ENCODE measurements around the gene MLIP. TPM values are rescaled to one million over a fixed set of nuclear protein-coding genes. Genes with fewer than 3 reads are reported as not detected.
A peak's percentile ranks its signal among the peaks of the same experiment; 100 is the strongest.

The MLIP gene
- total RNA-seq, 2 donors from 2014 or later, result not detected

DNA sequence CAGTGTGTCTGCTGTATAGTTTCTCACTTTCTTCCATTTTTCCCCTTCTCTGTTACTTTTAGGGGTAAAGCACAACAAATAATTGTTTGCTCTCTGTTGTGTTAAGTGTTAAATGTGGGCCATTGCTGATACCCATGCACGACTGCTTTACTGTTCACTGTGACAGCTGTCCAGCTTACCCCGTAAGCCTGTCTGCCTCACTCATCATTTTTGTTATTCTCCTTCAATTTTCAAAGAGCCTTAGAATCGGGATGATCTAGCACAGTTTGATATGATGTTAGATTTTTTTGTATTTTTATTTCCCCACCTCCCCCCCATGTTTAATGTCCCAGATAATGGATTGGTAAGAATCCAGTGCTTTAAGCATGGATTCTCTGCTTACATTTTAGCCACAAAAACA lies 41.2 kb upstream of the MLIP start:
- no peak for DNase-seq
- Mint-ChIP-seq H3K27me3 (ENCODE audit: insufficient read depth) (no peaks in the 10 kb centered on the region), H3K36me3 (ENCODE audit: low read depth) (no peaks in the 10 kb centered on the region), H3K9me3 (no peaks in the 10 kb centered on the region), H3K27ac (no peak overlapping the region), H3K4me1 (peaks cover 30% of the 10 kb centered on the region), H3K4me3 (no peak overlapping the region)
- no peaks in the 10 kb centered on the region for H3K36me3 ChIP-seq (ENCODE audit: control insufficient read depth, insufficient read depth, low read length)
- no peak overlapping the region for H3K4me3 ChIP-seq (ENCODE audit: low read length)
- 83 to 89% methylated on average over 1 to 2 of the region's 3 CpGs for WGBS, 2 experiments (ENCODE audit: insufficient coverage in 1 of 2, insufficient read length in 1 of 2)
- H3K27me3 ChIP-seq (ENCODE audit: control insufficient read depth, insufficient read depth, low read length, poor library complexity, severe bottlenecking), result peaks cover 17% of the 10 kb centered on the region
- H3K27ac ChIP-seq (ENCODE audit: low read depth, low read length), result no peak overlapping the region
- H3K4me1 ChIP-seq (ENCODE audit: control insufficient read depth, insufficient read depth, low read length), result no peaks in the 10 kb centered on the region
- H3K9me3 ChIP-seq (ENCODE audit: control insufficient read depth, low read length), result no peaks in the 10 kb centered on the region
- H3K9ac ChIP-seq (ENCODE audit: extremely low read depth, low read length, poor library complexity, severe bottlenecking), result no peak overlapping the region
- TF ChIP-seq, protein P1, sequence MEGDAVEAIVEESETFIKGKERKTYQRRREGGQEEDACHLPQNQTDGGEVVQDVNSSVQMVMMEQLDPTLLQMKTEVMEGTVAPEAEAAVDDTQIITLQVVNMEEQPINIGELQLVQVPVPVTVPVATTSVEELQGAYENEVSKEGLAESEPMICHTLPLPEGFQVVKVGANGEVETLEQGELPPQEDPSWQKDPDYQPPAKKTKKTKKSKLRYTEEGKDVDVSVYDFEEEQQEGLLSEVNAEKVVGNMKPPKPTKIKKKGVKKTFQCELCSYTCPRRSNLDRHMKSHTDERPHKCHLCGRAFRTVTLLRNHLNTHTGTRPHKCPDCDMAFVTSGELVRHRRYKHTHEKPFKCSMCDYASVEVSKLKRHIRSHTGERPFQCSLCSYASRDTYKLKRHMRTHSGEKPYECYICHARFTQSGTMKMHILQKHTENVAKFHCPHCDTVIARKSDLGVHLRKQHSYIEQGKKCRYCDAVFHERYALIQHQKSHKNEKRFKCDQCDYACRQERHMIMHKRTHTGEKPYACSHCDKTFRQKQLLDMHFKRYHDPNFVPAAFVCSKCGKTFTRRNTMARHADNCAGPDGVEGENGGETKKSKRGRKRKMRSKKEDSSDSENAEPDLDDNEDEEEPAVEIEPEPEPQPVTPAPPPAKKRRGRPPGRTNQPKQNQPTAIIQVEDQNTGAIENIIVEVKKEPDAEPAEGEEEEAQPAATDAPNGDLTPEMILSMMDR (conservative IDR thresholded peaks at IDR 0.05), result no peak

DNA sequence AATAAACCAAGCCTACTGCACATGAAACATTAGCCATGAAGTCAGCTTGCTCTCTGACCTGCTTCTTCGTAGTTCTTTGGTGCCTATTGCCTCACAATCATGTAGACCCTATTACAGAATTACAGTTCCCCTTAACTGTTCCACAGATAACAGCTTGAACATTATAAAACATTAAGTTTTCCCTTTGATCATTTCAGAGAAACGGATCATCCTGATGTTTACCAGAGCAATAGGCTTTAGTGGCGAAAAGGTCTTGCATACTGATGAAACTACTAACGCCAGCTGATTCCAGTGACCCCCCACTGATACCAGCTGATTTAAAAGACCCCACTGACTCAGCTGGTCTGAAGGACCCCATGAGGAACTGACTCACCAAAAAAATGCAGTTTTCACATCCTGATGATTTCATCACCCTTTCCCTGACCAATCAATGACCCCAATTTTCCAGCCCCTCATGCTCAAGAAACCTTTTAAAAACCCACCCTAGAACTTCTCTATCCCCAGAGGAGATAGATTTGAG lies 39.4 kb upstream of the MLIP start:
- TF ChIP-seq, protein P1 (conservative IDR thresholded peaks at IDR 0.05), result no peak
- WGBS, 2 experiments (ENCODE audit: insufficient coverage in 1 of 2, insufficient read length in 1 of 2), result 83 to 88% methylated on average over 2 to 4 of the region's 4 CpGs
- Histone ChIP-seq H3K27ac (ENCODE audit: low read depth, low read length) (no peak overlapping the region), H3K9ac (ENCODE audit: extremely low read depth, low read length, poor library complexity, severe bottlenecking) (no peak overlapping the region), H3K9me3 (ENCODE audit: control insufficient read depth, low read length) (no peaks in the 10 kb centered on the region), H3K4me3 (ENCODE audit: low read length) (no peak overlapping the region), H3K4me1 (ENCODE audit: control insufficient read depth, insufficient read depth, low read length) (no peaks in the 10 kb centered on the region), H3K27me3 (ENCODE audit: control insufficient read depth, insufficient read depth, low read length, poor library complexity, severe bottlenecking) (peaks cover 11% of the 10 kb centered on the region), H3K36me3 (ENCODE audit: control insufficient read depth, insufficient read depth, low read length) (no peaks in the 10 kb centered on the region)
- peaks cover 30% of the 10 kb centered on the region for H3K4me1 Mint-ChIP-seq
- no peaks in the 10 kb centered on the region for H3K27me3 Mint-ChIP-seq (ENCODE audit: insufficient read depth)
- H3K36me3 Mint-ChIP-seq (ENCODE audit: low read depth), result no peaks in the 10 kb centered on the region
- no peak overlapping the region for H3K4me3 Mint-ChIP-seq
- H3K9me3 Mint-ChIP-seq, result no peaks in the 10 kb centered on the region
- no peak for DNase-seq
- no peak overlapping the region for H3K27ac Mint-ChIP-seq

DNA sequence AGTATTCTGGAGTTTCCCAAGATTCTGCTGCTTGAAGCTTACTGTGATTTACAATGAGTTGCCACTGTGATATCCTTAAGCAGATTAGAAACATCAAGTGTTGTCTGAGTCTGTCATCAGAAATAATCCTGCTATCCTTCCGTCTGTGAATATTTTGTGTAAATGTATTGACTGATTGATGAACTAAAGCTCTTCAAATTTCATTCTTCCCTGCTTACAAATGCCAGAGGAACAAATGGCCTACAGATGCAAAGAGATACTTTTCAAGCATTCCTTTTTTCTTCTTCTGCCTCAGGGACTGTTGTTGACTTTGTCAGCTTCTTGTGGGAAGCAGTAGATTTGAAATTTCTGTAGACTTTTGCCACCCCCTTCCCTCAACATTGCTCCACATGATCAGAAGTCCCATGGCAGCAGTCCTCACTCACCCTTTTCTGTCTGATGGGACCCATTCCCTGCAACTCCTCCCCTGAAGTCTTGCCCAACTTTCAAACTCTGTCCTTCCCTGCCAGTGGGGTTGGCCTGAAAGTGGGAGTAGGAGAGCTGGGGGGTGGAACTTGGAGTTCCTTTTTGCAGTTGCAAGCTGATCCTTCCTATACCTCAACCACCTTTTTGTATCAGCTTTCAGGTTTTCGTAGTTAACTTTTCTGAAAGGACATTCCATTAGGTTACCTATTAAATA lies 38.5 kb upstream of the MLIP start:
- H3K27ac ChIP-seq (ENCODE audit: low read depth, low read length), result no peak overlapping the region
- H3K27me3 ChIP-seq (ENCODE audit: control insufficient read depth, insufficient read depth, low read length, poor library complexity, severe bottlenecking), result peaks cover 2% of the 10 kb centered on the region
- H3K9me3 ChIP-seq (ENCODE audit: control insufficient read depth, low read length), result no peaks in the 10 kb centered on the region
- no peaks in the 10 kb centered on the region for H3K4me1 ChIP-seq (ENCODE audit: control insufficient read depth, insufficient read depth, low read length)
- H3K36me3 Mint-ChIP-seq (ENCODE audit: low read depth), result no peaks in the 10 kb centered on the region
- no peak overlapping the region for H3K27ac Mint-ChIP-seq
- TF ChIP-seq, protein P1 (conservative IDR thresholded peaks at IDR 0.05), result no peak
- peak; percentile 54 for DNase-seq
- no peak overlapping the region for H3K9ac ChIP-seq (ENCODE audit: extremely low read depth, low read length, poor library complexity, severe bottlenecking)
- no peaks in the 10 kb centered on the region for H3K36me3 ChIP-seq (ENCODE audit: control insufficient read depth, insufficient read depth, low read length)
- peaks cover 30% of the 10 kb centered on the region for H3K4me1 Mint-ChIP-seq
- H3K4me3 ChIP-seq (ENCODE audit: low read length), result no peak overlapping the region
- no peaks in the 10 kb centered on the region for H3K27me3 Mint-ChIP-seq (ENCODE audit: insufficient read depth)
- H3K9me3 Mint-ChIP-seq, result no peaks in the 10 kb centered on the region
- WGBS, 2 experiments (ENCODE audit: insufficient coverage in 1 of 2, insufficient read length in 1 of 2), result 90% methylated on average over 2 of the region's 2 CpGs; no CpG with 5 or more reads in 1 of the 2 experiments
- H3K4me3 Mint-ChIP-seq, result no peak overlapping the region

Measured in endodermal cell (in vitro differentiated cells).